ENCODE results near the gene SAMSN1. TPM values are rescaled to one million over a fixed set of nuclear protein-coding genes. Genes with fewer than 3 reads are reported as not detected.

Gene SAMSN1
- polyA plus RNA-seq, 1 of the 3 experiments (the other 2 are of a cell fraction) = not detected

GRCh38 chr21:14562959-14563358, 16.8 kb upstream of the SAMSN1 start (continued):
- TF ChIP-seq, protein P1, sequence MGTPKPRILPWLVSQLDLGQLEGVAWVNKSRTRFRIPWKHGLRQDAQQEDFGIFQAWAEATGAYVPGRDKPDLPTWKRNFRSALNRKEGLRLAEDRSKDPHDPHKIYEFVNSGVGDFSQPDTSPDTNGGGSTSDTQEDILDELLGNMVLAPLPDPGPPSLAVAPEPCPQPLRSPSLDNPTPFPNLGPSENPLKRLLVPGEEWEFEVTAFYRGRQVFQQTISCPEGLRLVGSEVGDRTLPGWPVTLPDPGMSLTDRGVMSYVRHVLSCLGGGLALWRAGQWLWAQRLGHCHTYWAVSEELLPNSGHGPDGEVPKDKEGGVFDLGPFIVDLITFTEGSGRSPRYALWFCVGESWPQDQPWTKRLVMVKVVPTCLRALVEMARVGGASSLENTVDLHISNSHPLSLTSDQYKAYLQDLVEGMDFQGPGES (IDR thresholded peaks at IDR 0.05; ENCODE audit: low read depth, low read length) = no peak

DNA sequence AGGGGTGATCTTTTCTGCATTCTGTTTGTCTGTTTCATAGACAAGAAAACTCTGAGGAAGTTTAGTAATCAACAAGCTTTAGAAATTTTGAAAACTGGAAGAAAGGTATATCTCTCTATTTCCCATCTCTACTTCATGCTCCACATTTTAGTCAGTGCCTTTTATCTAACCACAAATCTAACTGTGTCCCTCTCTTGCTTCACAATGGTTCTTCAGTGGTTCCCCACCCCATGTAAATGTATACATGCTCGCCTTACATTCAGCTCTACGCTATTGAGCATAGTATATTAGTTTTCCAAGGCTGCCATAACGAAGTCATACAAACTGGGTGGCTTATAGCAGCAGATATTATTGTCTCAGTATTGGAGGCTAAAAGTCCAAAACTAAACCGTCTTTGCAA, 14.4 kb upstream of the SAMSN1 start:
- H2AFZ ChIP-seq (ENCODE audit: low read depth) = no peak overlapping the region
- no peak overlapping the region for H3K27ac ChIP-seq (ENCODE audit: low read depth in 2 of 2, low read length in 1 of 2)
- no peaks in the 10 kb centered on the region; the same call in 1 of the 2 replicates for H3K27me3 ChIP-seq (ENCODE audit: insufficient read depth)
- no peak for TF ChIP-seq TEAD4 (IDR thresholded peaks at IDR 0.05; ENCODE audit: borderline replicate concordance, insufficient read depth)
- no peak for TF ChIP-seq TCF12 (IDR thresholded peaks at IDR 0.05)
- TF ChIP-seq, protein P2, sequence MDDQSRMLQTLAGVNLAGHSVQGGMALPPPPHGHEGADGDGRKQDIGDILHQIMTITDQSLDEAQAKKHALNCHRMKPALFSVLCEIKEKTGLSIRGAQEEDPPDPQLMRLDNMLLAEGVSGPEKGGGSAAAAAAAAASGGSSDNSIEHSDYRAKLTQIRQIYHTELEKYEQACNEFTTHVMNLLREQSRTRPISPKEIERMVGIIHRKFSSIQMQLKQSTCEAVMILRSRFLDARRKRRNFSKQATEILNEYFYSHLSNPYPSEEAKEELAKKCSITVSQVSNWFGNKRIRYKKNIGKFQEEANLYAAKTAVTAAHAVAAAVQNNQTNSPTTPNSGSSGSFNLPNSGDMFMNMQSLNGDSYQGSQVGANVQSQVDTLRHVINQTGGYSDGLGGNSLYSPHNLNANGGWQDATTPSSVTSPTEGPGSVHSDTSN (IDR thresholded peaks at IDR 0.05) = no peak
- TF ChIP-seq FOSL2 (IDR thresholded peaks at IDR 0.05; ENCODE audit: borderline replicate concordance, low read depth) = no peak
- TF ChIP-seq RAD21 (IDR thresholded peaks at IDR 0.05; ENCODE audit: low read length) = no peak
- H3K9me2 ChIP-seq = no peaks in the 10 kb centered on the region
- no peak for DNase-seq
- no peaks in the 10 kb centered on the region for H3F3A ChIP-seq (replicated peaks; ENCODE audit: insufficient read depth)
- no peak overlapping the region for H3K4me2 ChIP-seq
- H3K79me2 ChIP-seq (ENCODE audit: insufficient read depth) = no peaks in the 10 kb centered on the region
- ChIA-PET POLR2A (no interaction called here), CTCF (no interaction called here)
- no peaks in the 10 kb centered on the region for H3K9me3 ChIP-seq
- WGBS (ENCODE audit: low lambda C conversion rate) = 4% methylated on average over 4 of the region's 4 CpGs
- no peaks in the 10 kb centered on the region for H4K20me1 ChIP-seq (ENCODE audit: insufficient read depth)
- no peaks in the 10 kb centered on the region for H3K4me1 ChIP-seq (ENCODE audit: control insufficient read depth in 1 of 2, insufficient read depth in 2 of 2, low read depth in 1 of 2, low read length in 1 of 2)
- no peaks in the 10 kb centered on the region for H3K36me3 ChIP-seq (replicated peaks in 1 of 2; ENCODE audit: control insufficient read depth in 1 of 2, insufficient read depth in 2 of 2, low read length in 1 of 2)
- H3K4me3 ChIP-seq (ENCODE audit: low read depth in 2 of 2, low read length in 1 of 2) = no peak overlapping the region
- H3K9ac ChIP-seq = no peak overlapping the region

GRCh38 chr21:14560139-14560538, 14.0 kb upstream of the SAMSN1 start:
- no peak for DNase-seq
- Histone ChIP-seq H3K9me3 (no peaks in the 10 kb centered on the region), H3K27ac (ENCODE audit: low read depth in 2 of 2, low read length in 1 of 2) (no peak overlapping the region), H3K4me2 (no peak overlapping the region), H3K9me2 (no peaks in the 10 kb centered on the region), H4K20me1 (ENCODE audit: insufficient read depth) (no peaks in the 10 kb centered on the region), H3K36me3 (replicated peaks in 1 of 2; ENCODE audit: control insufficient read depth in 1 of 2, insufficient read depth in 2 of 2, low read length in 1 of 2) (no peaks in the 10 kb centered on the region), H3K27me3 (ENCODE audit: insufficient read depth) (no peaks in the 10 kb centered on the region; the same call in 1 of the 2 replicates), H3K9ac (no peak overlapping the region), H3K4me3 (ENCODE audit: low read depth in 2 of 2, low read length in 1 of 2) (no peak overlapping the region), H3F3A (replicated peaks; ENCODE audit: insufficient read depth) (no peaks in the 10 kb centered on the region), H3K4me1 (ENCODE audit: control insufficient read depth in 1 of 2, insufficient read depth in 2 of 2, low read depth in 1 of 2, low read length in 1 of 2) (no peaks in the 10 kb centered on the region), H3K79me2 (ENCODE audit: insufficient read depth) (no peaks in the 10 kb centered on the region), H2AFZ (ENCODE audit: low read depth) (no peak overlapping the region)
- CTCF ChIA-PET = no interaction called here
- TF ChIP-seq FOSL2 (IDR thresholded peaks at IDR 0.05; ENCODE audit: borderline replicate concordance, low read depth) = no peak
- no peak for TF ChIP-seq FOXM1 (IDR thresholded peaks at IDR 0.05; ENCODE audit: low read depth)
- TF ChIP-seq RAD21 (IDR thresholded peaks at IDR 0.05; ENCODE audit: low read length) = no peak
- TF ChIP-seq GATA2 (CRISPR knock-in tag; IDR thresholded peaks at IDR 0.05) = no peak
- TF ChIP-seq RCOR1 (IDR thresholded peaks at IDR 0.05; ENCODE audit: low read length) = no peak
- no peak for TF ChIP-seq JUND (IDR thresholded peaks at IDR 0.05)
- TF ChIP-seq SIN3A (IDR thresholded peaks at IDR 0.05; ENCODE audit: borderline replicate concordance, low read depth, low read length) = no peak
- TF ChIP-seq, protein P3, sequence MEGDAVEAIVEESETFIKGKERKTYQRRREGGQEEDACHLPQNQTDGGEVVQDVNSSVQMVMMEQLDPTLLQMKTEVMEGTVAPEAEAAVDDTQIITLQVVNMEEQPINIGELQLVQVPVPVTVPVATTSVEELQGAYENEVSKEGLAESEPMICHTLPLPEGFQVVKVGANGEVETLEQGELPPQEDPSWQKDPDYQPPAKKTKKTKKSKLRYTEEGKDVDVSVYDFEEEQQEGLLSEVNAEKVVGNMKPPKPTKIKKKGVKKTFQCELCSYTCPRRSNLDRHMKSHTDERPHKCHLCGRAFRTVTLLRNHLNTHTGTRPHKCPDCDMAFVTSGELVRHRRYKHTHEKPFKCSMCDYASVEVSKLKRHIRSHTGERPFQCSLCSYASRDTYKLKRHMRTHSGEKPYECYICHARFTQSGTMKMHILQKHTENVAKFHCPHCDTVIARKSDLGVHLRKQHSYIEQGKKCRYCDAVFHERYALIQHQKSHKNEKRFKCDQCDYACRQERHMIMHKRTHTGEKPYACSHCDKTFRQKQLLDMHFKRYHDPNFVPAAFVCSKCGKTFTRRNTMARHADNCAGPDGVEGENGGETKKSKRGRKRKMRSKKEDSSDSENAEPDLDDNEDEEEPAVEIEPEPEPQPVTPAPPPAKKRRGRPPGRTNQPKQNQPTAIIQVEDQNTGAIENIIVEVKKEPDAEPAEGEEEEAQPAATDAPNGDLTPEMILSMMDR (IDR thresholded peaks at IDR 0.05) = no peak
- TF ChIP-seq MXI1 (IDR thresholded peaks at IDR 0.05; ENCODE audit: low read depth, low read length) = no peak
- TF ChIP-seq EP300 (IDR thresholded peaks at IDR 0.05; ENCODE audit: borderline replicate concordance in 1 of 2, low read depth in 1 of 2, low read length in 1 of 2) = no peak
- POLR2A ChIA-PET = no interaction called here

All from SK-N-SH (cell line).